Epithelial cell of esophagus (primary cell): ENCODE results near the gene PLCG1.

Experiments used
- DNase-seq: peaks from one replicate; pipeline ENCODE4 v3.0.0; 2010; ENCODE audit warnings: low read depth
- H3K4me3 ChIP-seq: 2 replicates; pipeline ENCODE4 v1.5.1; 2011; ENCODE audit warnings: mild to moderate bottlenecking, low read length, control low read depth
- TF ChIP-seq, protein P1 (sequence below): IDR thresholded peaks from 2 replicates; pipeline ENCODE4 v1.5.1; 2011; ENCODE audit warnings: low read depth, mild to moderate bottlenecking, low read length, control low read depth, inconsistent platforms; ENCODE audit not compliant: insufficient read depth; ENCODE audit errors: missing control alignments

The PLCG1 gene

GRCh38 chr20:41135187-41135887 is 2.0 kb upstream of the PLCG1 start:
- TF ChIP-seq, protein P1, sequence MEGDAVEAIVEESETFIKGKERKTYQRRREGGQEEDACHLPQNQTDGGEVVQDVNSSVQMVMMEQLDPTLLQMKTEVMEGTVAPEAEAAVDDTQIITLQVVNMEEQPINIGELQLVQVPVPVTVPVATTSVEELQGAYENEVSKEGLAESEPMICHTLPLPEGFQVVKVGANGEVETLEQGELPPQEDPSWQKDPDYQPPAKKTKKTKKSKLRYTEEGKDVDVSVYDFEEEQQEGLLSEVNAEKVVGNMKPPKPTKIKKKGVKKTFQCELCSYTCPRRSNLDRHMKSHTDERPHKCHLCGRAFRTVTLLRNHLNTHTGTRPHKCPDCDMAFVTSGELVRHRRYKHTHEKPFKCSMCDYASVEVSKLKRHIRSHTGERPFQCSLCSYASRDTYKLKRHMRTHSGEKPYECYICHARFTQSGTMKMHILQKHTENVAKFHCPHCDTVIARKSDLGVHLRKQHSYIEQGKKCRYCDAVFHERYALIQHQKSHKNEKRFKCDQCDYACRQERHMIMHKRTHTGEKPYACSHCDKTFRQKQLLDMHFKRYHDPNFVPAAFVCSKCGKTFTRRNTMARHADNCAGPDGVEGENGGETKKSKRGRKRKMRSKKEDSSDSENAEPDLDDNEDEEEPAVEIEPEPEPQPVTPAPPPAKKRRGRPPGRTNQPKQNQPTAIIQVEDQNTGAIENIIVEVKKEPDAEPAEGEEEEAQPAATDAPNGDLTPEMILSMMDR = peak; percentile 87
- H3K4me3 ChIP-seq = no peak overlapping the region
- peak; percentile 65 for DNase-seq

GRCh38 chr20:41135888-41136679 is 1.3 kb upstream of the PLCG1 start:
- peak overlapping the region; percentile 48 for H3K4me3 ChIP-seq
- DNase-seq = no peak
- TF ChIP-seq, protein P1 = no peak

DNA sequence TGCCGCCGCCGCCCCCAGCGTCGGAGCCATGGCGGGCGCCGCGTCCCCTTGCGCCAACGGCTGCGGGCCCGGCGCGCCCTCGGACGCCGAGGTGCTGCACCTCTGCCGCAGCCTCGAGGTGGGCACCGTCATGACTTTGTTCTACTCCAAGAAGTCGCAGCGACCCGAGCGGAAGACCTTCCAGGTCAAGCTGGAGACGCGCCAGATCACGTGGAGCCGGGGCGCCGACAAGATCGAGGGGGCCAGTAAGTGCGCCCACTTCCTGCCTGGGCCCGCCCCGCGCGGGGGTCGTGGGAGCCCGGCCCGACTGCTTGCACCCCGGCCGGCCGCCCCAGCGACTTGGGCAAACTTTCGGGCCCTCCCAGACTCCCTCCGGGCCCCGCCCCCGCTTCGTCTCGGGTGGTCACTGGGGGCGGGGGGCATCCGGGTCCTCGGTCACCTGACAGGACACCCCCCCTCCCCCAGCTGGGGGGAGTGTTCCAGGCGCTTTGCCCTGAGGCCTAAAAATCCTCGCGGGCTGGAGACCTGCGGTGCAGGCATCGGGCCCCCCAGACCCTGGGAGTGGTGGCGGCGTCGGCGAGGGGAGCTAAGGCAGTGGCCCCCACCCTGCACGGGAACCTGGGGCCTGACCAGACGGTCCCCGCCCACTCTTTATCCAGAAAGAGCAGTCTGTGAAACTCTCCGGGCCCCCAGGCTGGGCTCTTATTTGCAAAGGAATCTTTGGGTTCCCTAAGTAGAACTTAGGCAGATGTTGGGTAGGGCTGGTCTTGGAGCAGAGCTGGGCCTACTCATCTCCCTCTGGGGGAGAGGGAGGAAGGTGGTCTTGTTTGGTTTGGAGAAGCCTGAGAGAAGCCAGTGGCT is 501 bp downstream of the PLCG1 start:
- TF ChIP-seq, protein P1 = no peak
- no peak for DNase-seq
- peak overlapping the region; percentile 65 for H3K4me3 ChIP-seq

- TF ChIP-seq, protein P1 = no peak
- no peak for DNase-seq
- H3K4me3 ChIP-seq = peak overlapping the region; percentile 65
These were observed 1.3 kb downstream of the PLCG1 start for GRCh38 chr20:41138475-41139226.

- TF ChIP-seq, protein P1 = no peak
- DNase-seq = no peak
- peak overlapping the region; percentile 65 for H3K4me3 ChIP-seq
These were observed 2.1 kb downstream of the PLCG1 start for GRCh38 chr20:41139227-41140093.
